MM.1S (cell line): ENCODE data around the gene GFPT2.

Source experiments
- DNase-seq: peaks from one replicate; pipeline ENCODE4 v3.0.0-alpha.2; 2015
- H2AFZ ChIP-seq: fragments of 300-600 bp; sonication (generic); 2 replicates; pipeline ENCODE4 v1.6.0; 2016; ENCODE audit warnings: antibody characterized with exemption, low read length
- H3F3A ChIP-seq: fragments of 300-600 bp; sonication (generic); 2 replicates; pipeline ENCODE4 v1.6.1; 2016; ENCODE audit warnings: mild to moderate bottlenecking, antibody characterized with exemption, low read length, moderate library complexity, mixed read lengths; ENCODE audit not compliant: insufficient read depth
- H3K27ac ChIP-seq: fragments of 300-600 bp; sonication (generic); 2 replicates; pipeline ENCODE4 v1.5.1; 2016; ENCODE audit warnings: mild to moderate bottlenecking, low read length
- H3K27me3 ChIP-seq: fragments of 300-600 bp; sonication (generic); replicated peaks from 2 replicates; pipeline ENCODE4 v1.6.0; 2016; ENCODE audit warnings: low read length; ENCODE audit not compliant: insufficient read depth
- H3K36me3 ChIP-seq: fragments of 300-600 bp; sonication (generic); replicated peaks from 2 replicates; pipeline ENCODE4 v1.6.1; 2016; ENCODE audit warnings: mild to moderate bottlenecking, low read length, mixed read lengths; ENCODE audit not compliant: insufficient read depth
- H3K4me1 ChIP-seq: fragments of 300-600 bp; sonication (generic); 2 replicates; pipeline ENCODE4 v1.6.1; 2016; ENCODE audit warnings: low read length, mixed read lengths
- H3K4me2 ChIP-seq: fragments of 300-600 bp; sonication (generic); 2 replicates; pipeline ENCODE4 v1.6.0; 2016; ENCODE audit warnings: low read depth, low read length
- H3K4me3 ChIP-seq: fragments of 300-600 bp; sonication (generic); 2 replicates; pipeline ENCODE4 v1.5.1; 2016; ENCODE audit warnings: low read length, mixed read lengths
- H3K79me2 ChIP-seq: fragments of 300-600 bp; sonication (generic); 2 replicates; pipeline ENCODE4 v1.6.1; 2016; ENCODE audit warnings: mixed run types, low read length, mixed read lengths
- H3K9ac ChIP-seq: fragments of 300-600 bp; sonication (generic); 2 replicates; pipeline ENCODE4 v1.6.1; 2016; ENCODE audit warnings: low read length, mixed read lengths
- H3K9me2 ChIP-seq: fragments of 300-600 bp; sonication (generic); replicated peaks from 2 replicates; pipeline ENCODE4 v1.6.1; 2016; ENCODE audit warnings: mild to moderate bottlenecking, low read length, mixed read lengths; ENCODE audit not compliant: insufficient read depth
- H3K9me3 ChIP-seq: fragments of 300-600 bp; sonication (generic); replicated peaks from 2 replicates; pipeline ENCODE4 v1.6.1; 2016; ENCODE audit warnings: mild to moderate bottlenecking, low read length, mixed read lengths; ENCODE audit not compliant: insufficient read depth
- H4K20me1 ChIP-seq: fragments of 300-600 bp; sonication (generic); 2 replicates; pipeline ENCODE4 v1.6.1; 2016; ENCODE audit warnings: mild to moderate bottlenecking, low read length, moderate library complexity, mixed read lengths; ENCODE audit not compliant: insufficient read depth
- CTCF ChIP-seq: fragments of 300-600 bp; sonication (generic); IDR thresholded peaks from 2 replicates; pipeline ENCODE4 v1.5.1; 2016; ENCODE audit warnings: antibody characterized with exemption, low read length, mixed read lengths
- EZH2 ChIP-seq: fragments of 300-600 bp; sonication (generic); optimal IDR thresholded peaks from 2 replicates; pipeline ENCODE3; 2017; ENCODE audit warnings: low read depth, mild to moderate bottlenecking, antibody characterized with exemption, low read length, mixed read lengths
- EZH2phosphoT487 ChIP-seq: fragments of 300-600 bp; sonication (generic); IDR thresholded peaks from 2 replicates; pipeline ENCODE4 v1.6.1; 2018; ENCODE audit warnings: antibody characterized with exemption, low read length

The GFPT2 gene

GRCh38 chr5:180360078-180360957 lies 7.2 kb upstream of the GFPT2 start:
- H3K36me3 ChIP-seq, result no peaks in the 10 kb centered on the region
- no peak for DNase-seq
- H3K4me3 ChIP-seq, result no peak overlapping the region
- H3K9me2 ChIP-seq, result no peaks in the 10 kb centered on the region
- H3K79me2 ChIP-seq, result no peaks in the 10 kb centered on the region
- H3K27ac ChIP-seq, result no peak overlapping the region
- peaks cover 4% of the 10 kb centered on the region for H3K27me3 ChIP-seq
- no peak overlapping the region for H3K9ac ChIP-seq
- TF ChIP-seq EZH2, result no peak
- TF ChIP-seq EZH2phosphoT487, result no peak
- no peak for TF ChIP-seq CTCF
- H4K20me1 ChIP-seq, result no peaks in the 10 kb centered on the region
- H2AFZ ChIP-seq, result no peak overlapping the region
- H3K4me1 ChIP-seq, result no peaks in the 10 kb centered on the region
- H3F3A ChIP-seq, result no peaks in the 10 kb centered on the region
- H3K4me2 ChIP-seq, result no peak overlapping the region
- H3K9me3 ChIP-seq, result no peaks in the 10 kb centered on the region

- H3K36me3 ChIP-seq, result no peaks in the 10 kb centered on the region
- H4K20me1 ChIP-seq, result no peaks in the 10 kb centered on the region
- no peaks in the 10 kb centered on the region for H3F3A ChIP-seq
- no peaks in the 10 kb centered on the region; the same call in 1 of the 2 replicates for H3K27me3 ChIP-seq
- H3K79me2 ChIP-seq, result no peaks in the 10 kb centered on the region
- no peaks in the 10 kb centered on the region for H3K4me1 ChIP-seq
- no peak overlapping the region for H3K27ac ChIP-seq
- no peaks in the 10 kb centered on the region for H3K9me3 ChIP-seq
- H3K4me2 ChIP-seq, result no peak overlapping the region
- no peak overlapping the region for H2AFZ ChIP-seq
- no peak for DNase-seq
- H3K4me3 ChIP-seq, result no peak overlapping the region
- H3K9me2 ChIP-seq, result no peaks in the 10 kb centered on the region
- TF ChIP-seq EZH2phosphoT487 (no peak), EZH2 (no peak), CTCF (no peak)
- no peak overlapping the region for H3K9ac ChIP-seq
Observed at GRCh38 chr5:180358694-180359093, 5.6 kb upstream of the GFPT2 start.

GRCh38 chr5:180358179-180358578 lies 5.0 kb upstream of the GFPT2 start:
- H3K4me2 ChIP-seq, result no peak overlapping the region
- no peak overlapping the region for H3K4me3 ChIP-seq
- no peak for DNase-seq
- H3F3A ChIP-seq, result no peaks in the 10 kb centered on the region
- no peaks in the 10 kb centered on the region for H3K36me3 ChIP-seq
- no peak overlapping the region for H3K27ac ChIP-seq
- no peaks in the 10 kb centered on the region for H3K4me1 ChIP-seq
- H3K9me3 ChIP-seq, result no peaks in the 10 kb centered on the region
- no peaks in the 10 kb centered on the region for H4K20me1 ChIP-seq
- no peaks in the 10 kb centered on the region for H3K9me2 ChIP-seq
- TF ChIP-seq CTCF (no peak), EZH2 (no peak), EZH2phosphoT487 (no peak)
- H3K9ac ChIP-seq, result no peak overlapping the region
- H2AFZ ChIP-seq, result no peak overlapping the region
- no peaks in the 10 kb centered on the region for H3K79me2 ChIP-seq
- H3K27me3 ChIP-seq, result no peaks in the 10 kb centered on the region; the same call in 1 of the 2 replicates
